SK-N-SH treated with all-trans-retinoic acid at 6 μM for 48 hours (cell line): ENCODE results near the gene DPYSL3.
A peak's percentile ranks its signal among the peaks of the same experiment; 100 is the strongest.

Source experiments
- ATAC-seq: fragments of 200-7000 bp; cut with Tn5 transposase; 3 replicates; pipeline ENCODE4 v1.9.1; 2020; ENCODE audit warnings: mild to moderate bottlenecking, moderate library complexity
- ARNTL ChIP-seq: fragments of 450-650 bp; formaldehyde crosslinking; IDR thresholded peaks from 2 replicates; pipeline ENCODE4 v1.5.0; 2020; ENCODE audit warnings: low read depth, mild to moderate bottlenecking, moderate library complexity, borderline replicate concordance
- BACH2 ChIP-seq: fragments of 250-450 bp; sonication (Bioruptor Pico); IDR thresholded peaks from 2 replicates; pipeline ENCODE4 v1.9.0; 2021; ENCODE audit warnings: mild to moderate bottlenecking, borderline replicate concordance
- CSDC2 ChIP-seq: fragments of 250-450 bp; sonication (Bioruptor Pico); IDR thresholded peaks from 2 replicates; pipeline ENCODE4 v1.5.0; 2020; ENCODE audit warnings: mild to moderate bottlenecking, moderate library complexity
- ESRRG ChIP-seq: fragments of 250-450 bp; sonication (Bioruptor Pico); IDR thresholded peaks from 2 replicates; pipeline ENCODE4 v1.6.1; 2021; ENCODE audit warnings: mild to moderate bottlenecking
- GLIS3 ChIP-seq: fragments of 250-450 bp; sonication (Bioruptor Pico); IDR thresholded peaks from 2 replicates; pipeline ENCODE4 v1.5.0; 2020; ENCODE audit warnings: mild to moderate bottlenecking, moderate library complexity
- ISL1 ChIP-seq: fragments of 250-450 bp; sonication (Bioruptor Pico); IDR thresholded peaks from 2 replicates; pipeline ENCODE4 v2.1.2; 2022; ENCODE audit warnings: mild to moderate bottlenecking, moderate library complexity
- OSR1 ChIP-seq: fragments of 250-450 bp; sonication (Bioruptor Pico); IDR thresholded peaks from 2 replicates; pipeline ENCODE4 v1.8.0; 2022; ENCODE audit warnings: moderate library complexity, mild to moderate bottlenecking, inconsistent platforms
- PPARA ChIP-seq: fragments of 250-450 bp; sonication (Bioruptor Pico); IDR thresholded peaks from 2 replicates; pipeline ENCODE4 v1.5.0; 2020; ENCODE audit warnings: mild to moderate bottlenecking, borderline replicate concordance
- RARB ChIP-seq: fragments of 250-450 bp; sonication (Bioruptor Pico); IDR thresholded peaks from 2 replicates; pipeline ENCODE4 v1.8.0; 2021; ENCODE audit warnings: mild to moderate bottlenecking, moderate library complexity
- TCF4 ChIP-seq: fragments of 250-450 bp; sonication (Bioruptor Pico); IDR thresholded peaks from 2 replicates; pipeline ENCODE4 v1.8.0; 2021; ENCODE audit warnings: mild to moderate bottlenecking, moderate library complexity, borderline replicate concordance
- TOX ChIP-seq: fragments of 250-450 bp; sonication (Bioruptor Pico); IDR thresholded peaks from 2 replicates; pipeline ENCODE4 v1.8.0; 2021; ENCODE audit warnings: mild to moderate bottlenecking, moderate library complexity, borderline replicate concordance
- ZC3H10 ChIP-seq: fragments of 250-450 bp; sonication (Bioruptor Pico); IDR thresholded peaks from 2 replicates; pipeline ENCODE4 v1.5.1; 2021; ENCODE audit warnings: mild to moderate bottlenecking, moderate library complexity
- ZFP3 ChIP-seq: fragments of 250-450 bp; sonication (Bioruptor Pico); IDR thresholded peaks from 2 replicates; pipeline ENCODE4 v1.5.0; 2020; ENCODE audit warnings: mild to moderate bottlenecking, moderate library complexity
- ZFP30 ChIP-seq: fragments of 450-650 bp; formaldehyde crosslinking; IDR thresholded peaks from 2 replicates; pipeline ENCODE4 v1.5.0; 2022; ENCODE audit warnings: mild to moderate bottlenecking, moderate library complexity
- ZNF565 ChIP-seq: fragments of 450-650 bp; formaldehyde crosslinking; conservative IDR thresholded peaks from 2 replicates; pipeline ENCODE4 v1.5.0; 2020; ENCODE audit warnings: low read depth, mild to moderate bottlenecking, moderate library complexity
- ZNF70 ChIP-seq: fragments of 450-650 bp; formaldehyde crosslinking; IDR thresholded peaks from 2 replicates; pipeline ENCODE4 v1.5.0; 2020; ENCODE audit warnings: mild to moderate bottlenecking, moderate library complexity
- TF ChIP-seq, protein P1 (sequence below): fragments of 250-450 bp; sonication (Bioruptor Pico); IDR thresholded peaks from 2 replicates; pipeline ENCODE4 v1.8.0; 2020; ENCODE audit warnings: mild to moderate bottlenecking, moderate library complexity, borderline replicate concordance
- TF ChIP-seq, protein P2 (sequence below): fragments of 250-450 bp; sonication (Bioruptor Pico); IDR thresholded peaks from 2 replicates; pipeline ENCODE4 v1.5.0; 2020; ENCODE audit warnings: mild to moderate bottlenecking, moderate library complexity
- TF ChIP-seq, protein P3 (sequence below): fragments of 250-450 bp; sonication (Bioruptor Pico); IDR thresholded peaks from 2 replicates; pipeline ENCODE4 v1.5.1; 2020; ENCODE audit warnings: low read depth, mild to moderate bottlenecking, moderate library complexity
- TF ChIP-seq, protein P4 (sequence below): fragments of 250-450 bp; sonication (Bioruptor Pico); IDR thresholded peaks from 2 replicates; pipeline ENCODE4 v1.8.0; 2021; ENCODE audit warnings: low read depth, mild to moderate bottlenecking, moderate library complexity, borderline replicate concordance

DPYSL3 gene

DNA sequence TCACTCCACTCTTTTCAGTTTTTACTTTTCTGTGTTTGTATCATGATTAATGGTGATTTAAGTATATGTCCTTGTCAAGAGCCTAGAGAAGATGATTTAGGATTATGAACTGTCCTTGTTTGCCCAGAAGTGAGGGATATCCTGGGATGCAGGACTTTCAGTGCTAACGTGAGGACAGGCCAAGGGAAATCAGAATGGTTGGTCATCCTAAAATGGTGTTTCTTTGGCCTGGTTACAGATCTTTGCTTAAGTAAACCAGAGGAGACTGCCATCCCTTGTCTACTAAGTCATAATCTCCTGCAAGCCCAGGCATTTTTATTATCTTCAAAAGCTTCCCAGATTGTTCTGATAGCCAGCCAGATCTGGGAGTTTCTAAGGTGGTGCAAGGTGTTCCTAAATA, 22.3 kb upstream of the DPYSL3 start:
- TF ChIP-seq ZFP30 (CRISPR knock-in tag) (no peak), ISL1 (CRISPR knock-in tag) (peak; percentile 35; the same call in 1 of the 2 replicates)
- ATAC-seq: no peak

DNA sequence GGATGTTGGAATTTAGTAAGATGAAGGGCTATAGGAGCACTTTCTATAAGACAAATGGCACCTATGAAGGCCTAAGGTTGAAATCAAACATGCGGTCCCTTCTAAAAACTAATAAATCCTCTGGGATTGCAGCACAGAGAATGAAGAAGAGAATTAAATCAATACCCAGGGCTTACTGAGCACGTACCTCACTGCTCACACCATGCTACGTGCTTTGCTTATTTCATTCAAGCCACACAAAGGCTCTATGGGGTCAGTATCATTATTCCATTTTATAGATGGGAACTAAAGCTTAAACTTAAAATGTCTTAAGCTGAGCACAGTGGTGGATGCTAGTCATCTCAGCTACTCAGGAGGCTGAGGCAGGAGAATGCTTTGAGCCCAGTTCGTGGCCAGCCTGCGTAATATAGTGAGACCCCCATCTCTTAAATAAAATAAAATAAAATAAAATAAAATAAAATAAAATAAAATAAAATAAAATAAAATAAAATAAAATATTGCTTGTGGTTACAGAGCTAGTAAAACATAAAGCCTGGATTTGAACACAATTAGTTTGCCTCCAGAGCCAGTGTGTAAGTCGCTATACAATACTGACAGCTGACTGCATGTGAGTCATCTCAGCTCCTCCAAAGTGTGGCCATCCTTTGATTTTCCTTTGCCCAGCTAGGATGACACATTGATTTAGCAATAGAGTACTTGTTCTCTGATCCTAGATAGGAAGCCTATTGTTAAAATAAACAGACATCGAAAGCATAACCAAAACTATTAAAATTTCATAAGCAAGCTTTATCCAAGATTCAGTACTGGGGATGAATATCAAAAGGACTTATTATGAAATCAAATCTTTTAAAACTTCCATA, 20.9 kb upstream of the DPYSL3 start:
- TF ChIP-seq, protein P1, sequence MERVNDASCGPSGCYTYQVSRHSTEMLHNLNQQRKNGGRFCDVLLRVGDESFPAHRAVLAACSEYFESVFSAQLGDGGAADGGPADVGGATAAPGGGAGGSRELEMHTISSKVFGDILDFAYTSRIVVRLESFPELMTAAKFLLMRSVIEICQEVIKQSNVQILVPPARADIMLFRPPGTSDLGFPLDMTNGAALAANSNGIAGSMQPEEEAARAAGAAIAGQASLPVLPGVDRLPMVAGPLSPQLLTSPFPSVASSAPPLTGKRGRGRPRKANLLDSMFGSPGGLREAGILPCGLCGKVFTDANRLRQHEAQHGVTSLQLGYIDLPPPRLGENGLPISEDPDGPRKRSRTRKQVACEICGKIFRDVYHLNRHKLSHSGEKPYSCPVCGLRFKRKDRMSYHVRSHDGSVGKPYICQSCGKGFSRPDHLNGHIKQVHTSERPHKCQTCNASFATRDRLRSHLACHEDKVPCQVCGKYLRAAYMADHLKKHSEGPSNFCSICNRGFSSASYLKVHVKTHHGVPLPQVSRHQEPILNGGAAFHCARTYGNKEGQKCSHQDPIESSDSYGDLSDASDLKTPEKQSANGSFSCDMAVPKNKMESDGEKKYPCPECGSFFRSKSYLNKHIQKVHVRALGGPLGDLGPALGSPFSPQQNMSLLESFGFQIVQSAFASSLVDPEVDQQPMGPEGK (CRISPR knock-in tag): no peak
- TF ChIP-seq ZC3H10 (CRISPR knock-in tag) (no peak), OSR1 (CRISPR knock-in tag) (no peak), ARNTL (CRISPR knock-in tag) (no peak), CSDC2 (CRISPR knock-in tag) (no peak), ZNF565 (CRISPR knock-in tag) (no peak), PPARA (CRISPR knock-in tag) (no peak), BACH2 (CRISPR knock-in tag) (no peak), TCF4 (CRISPR knock-in tag) (no peak), ZFP30 (CRISPR knock-in tag) (no peak), ZNF70 (CRISPR knock-in tag) (no peak), ZFP3 (CRISPR knock-in tag) (no peak), RARB (CRISPR knock-in tag) (no peak), ESRRG (CRISPR knock-in tag) (no peak), GLIS3 (CRISPR knock-in tag) (no peak), ISL1 (CRISPR knock-in tag) (no peak), TOX (CRISPR knock-in tag) (no peak)
- TF ChIP-seq, protein P2, sequence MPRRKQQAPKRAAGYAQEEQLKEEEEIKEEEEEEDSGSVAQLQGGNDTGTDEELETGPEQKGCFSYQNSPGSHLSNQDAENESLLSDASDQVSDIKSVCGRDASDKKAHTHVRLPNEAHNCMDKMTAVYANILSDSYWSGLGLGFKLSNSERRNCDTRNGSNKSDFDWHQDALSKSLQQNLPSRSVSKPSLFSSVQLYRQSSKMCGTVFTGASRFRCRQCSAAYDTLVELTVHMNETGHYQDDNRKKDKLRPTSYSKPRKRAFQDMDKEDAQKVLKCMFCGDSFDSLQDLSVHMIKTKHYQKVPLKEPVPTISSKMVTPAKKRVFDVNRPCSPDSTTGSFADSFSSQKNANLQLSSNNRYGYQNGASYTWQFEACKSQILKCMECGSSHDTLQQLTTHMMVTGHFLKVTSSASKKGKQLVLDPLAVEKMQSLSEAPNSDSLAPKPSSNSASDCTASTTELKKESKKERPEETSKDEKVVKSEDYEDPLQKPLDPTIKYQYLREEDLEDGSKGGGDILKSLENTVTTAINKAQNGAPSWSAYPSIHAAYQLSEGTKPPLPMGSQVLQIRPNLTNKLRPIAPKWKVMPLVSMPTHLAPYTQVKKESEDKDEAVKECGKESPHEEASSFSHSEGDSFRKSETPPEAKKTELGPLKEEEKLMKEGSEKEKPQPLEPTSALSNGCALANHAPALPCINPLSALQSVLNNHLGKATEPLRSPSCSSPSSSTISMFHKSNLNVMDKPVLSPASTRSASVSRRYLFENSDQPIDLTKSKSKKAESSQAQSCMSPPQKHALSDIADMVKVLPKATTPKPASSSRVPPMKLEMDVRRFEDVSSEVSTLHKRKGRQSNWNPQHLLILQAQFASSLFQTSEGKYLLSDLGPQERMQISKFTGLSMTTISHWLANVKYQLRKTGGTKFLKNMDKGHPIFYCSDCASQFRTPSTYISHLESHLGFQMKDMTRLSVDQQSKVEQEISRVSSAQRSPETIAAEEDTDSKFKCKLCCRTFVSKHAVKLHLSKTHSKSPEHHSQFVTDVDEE (CRISPR knock-in tag): no peak
- TF ChIP-seq, protein P3, sequence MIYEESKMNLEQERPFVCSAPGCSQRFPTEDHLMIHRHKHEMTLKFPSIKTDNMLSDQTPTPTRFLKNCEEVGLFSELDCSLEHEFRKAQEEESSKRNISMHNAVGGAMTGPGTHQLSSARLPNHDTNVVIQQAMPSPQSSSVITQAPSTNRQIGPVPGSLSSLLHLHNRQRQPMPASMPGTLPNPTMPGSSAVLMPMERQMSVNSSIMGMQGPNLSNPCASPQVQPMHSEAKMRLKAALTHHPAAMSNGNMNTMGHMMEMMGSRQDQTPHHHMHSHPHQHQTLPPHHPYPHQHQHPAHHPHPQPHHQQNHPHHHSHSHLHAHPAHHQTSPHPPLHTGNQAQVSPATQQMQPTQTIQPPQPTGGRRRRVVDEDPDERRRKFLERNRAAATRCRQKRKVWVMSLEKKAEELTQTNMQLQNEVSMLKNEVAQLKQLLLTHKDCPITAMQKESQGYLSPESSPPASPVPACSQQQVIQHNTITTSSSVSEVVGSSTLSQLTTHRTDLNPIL (CRISPR knock-in tag): no peak
- TF ChIP-seq, protein P4, sequence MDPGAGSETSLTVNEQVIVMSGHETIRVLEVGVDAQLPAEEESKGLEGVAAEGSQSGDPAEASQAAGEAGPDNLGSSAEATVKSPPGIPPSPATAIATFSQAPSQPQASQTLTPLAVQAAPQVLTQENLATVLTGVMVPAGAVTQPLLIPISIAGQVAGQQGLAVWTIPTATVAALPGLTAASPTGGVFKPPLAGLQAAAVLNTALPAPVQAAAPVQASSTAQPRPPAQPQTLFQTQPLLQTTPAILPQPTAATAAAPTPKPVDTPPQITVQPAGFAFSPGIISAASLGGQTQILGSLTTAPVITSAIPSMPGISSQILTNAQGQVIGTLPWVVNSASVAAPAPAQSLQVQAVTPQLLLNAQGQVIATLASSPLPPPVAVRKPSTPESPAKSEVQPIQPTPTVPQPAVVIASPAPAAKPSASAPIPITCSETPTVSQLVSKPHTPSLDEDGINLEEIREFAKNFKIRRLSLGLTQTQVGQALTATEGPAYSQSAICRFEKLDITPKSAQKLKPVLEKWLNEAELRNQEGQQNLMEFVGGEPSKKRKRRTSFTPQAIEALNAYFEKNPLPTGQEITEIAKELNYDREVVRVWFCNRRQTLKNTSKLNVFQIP: no peak
- TF ChIP-seq, all 23 proteins: peak for 0
- ATAC-seq: peak; percentile 54

DNA sequence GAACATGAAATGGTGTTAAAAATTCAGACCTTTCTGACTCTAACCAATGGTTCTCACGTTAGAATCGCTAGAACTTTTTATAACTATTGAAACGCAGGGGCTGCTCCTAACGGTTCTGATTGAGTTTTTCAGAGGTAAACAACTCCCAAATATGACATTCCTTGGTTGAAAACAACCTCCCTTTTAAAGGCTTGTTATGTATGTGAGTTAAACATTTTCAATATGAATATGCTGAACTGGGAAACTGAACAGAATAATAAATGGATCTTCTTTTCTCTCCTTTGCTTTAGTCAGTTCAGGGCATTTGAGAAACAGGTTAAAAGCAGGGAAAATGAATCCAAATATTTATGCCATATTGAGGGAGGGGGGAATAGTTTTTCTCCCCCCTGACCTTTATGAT, 13.2 kb upstream of the DPYSL3 start:
- ATAC-seq: no peak
- TF ChIP-seq, protein P1 (CRISPR knock-in tag): peak; percentile 60; the same call in 1 of the 2 replicates
- TF ChIP-seq ZNF565 (CRISPR knock-in tag) (no peak), TOX (CRISPR knock-in tag) (no peak)
